Stimulated activated CD4-positive, alpha-beta T cell treated with anti-CD3 and anti-CD28 coated beads, Interleukin-15, amount 100 ng/mL, for 1 hour (primary cell): ENCODE results near the gene RPS21.
"Not testable (repeated sequence)": the region's sequence is repeated elsewhere in the genome, so short reads cannot be mapped to it uniquely, and the experiment has no call there.

Experiments used
- DNase-seq, 2 donors: peaks; one replicate each; pipeline ENCODE4 v3.0.0-alpha.2; 2020; ENCODE audit warnings: low read depth in 1 of 2, low spot score in 1 of 2

RPS21 gene

DNA sequence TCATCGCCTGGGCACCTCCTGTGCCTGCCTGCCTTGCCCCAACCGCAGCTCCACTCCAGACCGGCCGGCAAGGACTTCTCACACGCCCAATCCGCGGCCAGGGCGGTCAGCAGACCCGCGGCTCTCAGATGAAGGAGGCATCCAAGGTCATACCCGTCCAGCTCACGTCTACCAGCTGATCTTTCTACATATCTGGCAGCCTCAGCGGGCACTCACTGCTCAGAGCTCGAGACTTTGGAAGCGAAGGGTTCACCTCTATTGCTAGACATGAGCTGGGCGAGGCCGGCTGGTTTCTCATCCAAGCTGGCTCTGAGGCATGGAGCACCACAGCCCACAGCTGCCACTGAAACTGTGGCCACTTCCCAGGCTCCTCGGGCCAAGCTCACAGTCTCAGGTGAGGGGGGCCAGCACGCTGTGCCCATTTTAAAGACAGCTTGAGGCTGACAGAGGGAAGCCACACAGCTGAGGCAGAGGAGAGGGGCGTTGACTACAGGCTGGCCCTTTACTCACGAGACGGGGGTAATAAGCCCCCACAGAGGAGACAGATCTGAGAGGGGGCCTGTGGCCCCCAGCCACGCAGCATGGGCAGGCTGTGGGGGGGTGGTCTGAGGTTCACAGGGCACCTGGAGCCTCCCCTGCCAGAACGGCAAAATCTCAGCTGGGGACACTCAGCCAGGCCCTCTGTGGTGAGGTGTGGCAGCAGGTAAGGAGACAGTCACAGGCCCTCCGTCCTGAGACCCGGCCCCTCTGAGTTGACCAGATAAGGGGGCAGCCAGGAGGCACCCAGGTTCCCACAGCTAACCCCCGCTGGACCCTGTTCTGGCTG, 21.8 kb upstream of the RPS21 start:
- DNase-seq, result no peak

DNA sequence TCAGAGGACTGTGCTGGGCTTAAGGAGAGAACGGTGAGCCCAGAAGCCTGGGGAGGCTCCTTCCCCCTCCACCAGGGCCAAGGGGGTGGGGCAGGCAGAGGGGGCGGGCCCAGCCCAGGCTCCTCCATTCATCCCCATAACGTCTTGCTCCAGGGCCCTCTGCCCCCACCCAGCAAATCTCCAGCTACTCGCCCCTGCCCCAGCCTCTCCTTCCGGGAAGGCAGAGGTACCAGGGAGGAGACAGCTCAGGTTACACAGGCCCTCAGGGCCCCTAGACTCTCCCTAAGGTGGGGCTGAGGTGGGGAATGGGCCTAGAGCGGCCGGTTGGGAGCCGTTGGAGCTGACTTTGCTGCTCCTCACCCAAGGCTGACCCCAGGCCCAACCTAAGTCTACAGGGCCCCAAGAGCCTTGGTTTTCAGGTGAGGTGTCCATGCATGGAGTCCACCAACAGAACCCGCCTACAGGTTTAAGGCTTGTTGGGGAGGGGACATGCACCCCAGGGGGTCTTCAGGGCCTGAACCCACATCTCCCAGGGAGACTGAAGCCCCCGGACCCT, 21.0 kb upstream of the RPS21 start:
- no peak for DNase-seq

DNA sequence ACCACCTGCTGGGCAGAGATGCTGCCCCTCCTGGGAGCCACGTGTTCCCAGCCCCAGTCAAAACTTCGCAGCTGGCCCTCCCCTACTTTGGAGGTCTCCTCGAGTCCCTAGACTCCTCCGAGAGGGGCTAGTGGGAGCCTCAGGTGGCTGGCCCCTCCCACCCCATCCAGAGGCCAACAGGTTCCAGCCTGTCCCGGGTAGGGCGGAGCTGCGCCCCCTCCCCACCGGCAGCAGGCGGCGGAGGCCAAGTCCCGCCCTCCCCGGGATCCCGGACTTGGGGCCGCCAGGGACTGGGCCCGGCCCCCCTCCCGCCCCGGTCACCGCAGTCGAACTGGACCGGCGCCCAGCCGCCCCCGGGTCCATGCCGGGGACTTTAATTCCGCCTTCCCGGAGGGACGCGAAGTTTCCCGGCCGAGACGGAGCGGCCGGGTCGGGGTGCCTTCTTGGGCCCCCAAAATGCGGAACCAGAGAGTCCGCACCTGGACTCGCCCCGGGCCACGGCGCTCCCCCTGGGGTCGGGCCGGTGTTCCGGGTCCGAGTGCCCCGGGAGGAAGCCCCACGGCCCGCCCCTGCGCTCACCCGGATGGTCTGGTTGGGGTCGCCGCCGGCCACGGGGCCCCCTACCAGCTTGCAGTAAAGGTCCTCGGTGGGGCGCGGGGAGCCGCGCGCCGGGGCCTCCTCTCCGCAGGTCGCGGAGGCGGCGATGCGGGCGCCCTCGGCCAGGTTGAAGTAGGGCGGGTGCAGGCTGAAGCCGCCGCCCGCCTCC, 20.4 kb upstream of the RPS21 start:
- no peak for DNase-seq

DNA sequence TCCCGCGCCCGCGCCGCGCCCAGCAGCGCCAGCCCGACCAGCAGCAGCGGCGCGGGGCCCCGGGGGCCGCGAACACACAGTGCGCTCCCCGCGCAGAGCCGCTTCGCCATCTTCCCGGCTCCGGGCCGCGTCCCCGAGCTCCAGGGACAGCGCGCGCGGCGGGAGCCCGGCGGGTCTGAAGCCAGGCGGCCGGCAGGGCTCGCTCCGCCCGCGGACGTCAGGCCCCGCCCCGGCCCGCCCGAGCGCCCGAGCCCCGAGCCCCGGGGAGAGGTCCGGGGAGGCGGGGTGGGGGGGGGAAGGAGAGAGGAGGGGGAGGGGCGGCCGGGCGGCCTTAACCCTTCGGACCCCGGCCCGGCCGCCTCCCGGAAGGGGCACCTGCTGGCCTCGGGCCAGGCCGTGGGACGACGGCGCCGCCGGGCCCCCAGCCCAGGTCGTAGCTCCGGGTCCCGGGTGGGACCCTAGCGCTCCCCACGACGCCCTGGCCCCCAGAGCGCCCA, 19.7 kb upstream of the RPS21 start, which contains the start of gene LAMA5:
LAMA5 (minus strand) TSS at position 177 of the 497 bp plus-strand sequence; CDS start at position 110, 67 bp downstream.
- no peak for DNase-seq

DNA sequence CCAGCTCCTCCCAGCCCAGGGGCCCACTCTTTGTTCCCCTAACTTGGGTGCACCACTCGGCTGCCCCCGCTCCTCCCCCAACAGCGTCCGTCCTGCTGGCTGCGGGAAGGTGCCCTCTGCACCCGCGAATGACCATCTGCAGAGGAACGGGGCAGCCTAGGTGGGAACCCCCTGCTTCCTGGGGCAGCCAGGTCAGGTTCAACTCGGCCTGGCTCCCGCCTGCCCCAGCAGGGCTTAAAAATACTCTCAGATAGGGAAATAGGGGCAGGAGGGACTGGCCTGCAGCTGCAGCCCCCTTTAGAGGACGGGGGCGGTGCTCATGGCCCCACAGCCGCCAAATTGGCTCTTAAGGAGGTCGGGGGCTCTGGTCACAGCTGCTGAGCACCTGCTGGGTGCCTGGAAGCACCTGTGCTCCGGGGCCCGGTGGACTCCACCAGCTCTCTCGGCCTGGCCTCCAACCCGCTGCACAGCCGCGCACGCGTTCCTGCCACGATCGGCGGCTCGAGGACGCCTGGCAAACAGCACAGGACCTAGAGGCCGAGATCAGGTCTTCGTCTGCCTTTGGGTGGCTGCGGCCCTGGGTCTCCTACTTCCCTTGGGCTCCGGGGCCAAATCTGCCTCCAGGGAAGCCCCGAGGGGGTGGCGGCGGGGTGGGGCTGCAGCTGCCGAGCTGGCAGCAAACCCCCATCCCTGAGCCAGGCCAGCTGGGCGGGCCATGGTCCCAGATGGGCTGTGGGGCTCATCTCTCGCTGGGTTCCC, 19.1 kb upstream of the RPS21 start:
- DNase-seq, result no peak

GRCh38 chr20:62368392-62368975, 18.4 kb upstream of the RPS21 start:
- no peak for DNase-seq

- no peak for DNase-seq
These were observed 17.7 kb upstream of the RPS21 start for GRCh38 chr20:62368976-62369814.

- no peak for DNase-seq
These were observed 17.1 kb upstream of the RPS21 start for GRCh38 chr20:62369815-62370114.

DNA sequence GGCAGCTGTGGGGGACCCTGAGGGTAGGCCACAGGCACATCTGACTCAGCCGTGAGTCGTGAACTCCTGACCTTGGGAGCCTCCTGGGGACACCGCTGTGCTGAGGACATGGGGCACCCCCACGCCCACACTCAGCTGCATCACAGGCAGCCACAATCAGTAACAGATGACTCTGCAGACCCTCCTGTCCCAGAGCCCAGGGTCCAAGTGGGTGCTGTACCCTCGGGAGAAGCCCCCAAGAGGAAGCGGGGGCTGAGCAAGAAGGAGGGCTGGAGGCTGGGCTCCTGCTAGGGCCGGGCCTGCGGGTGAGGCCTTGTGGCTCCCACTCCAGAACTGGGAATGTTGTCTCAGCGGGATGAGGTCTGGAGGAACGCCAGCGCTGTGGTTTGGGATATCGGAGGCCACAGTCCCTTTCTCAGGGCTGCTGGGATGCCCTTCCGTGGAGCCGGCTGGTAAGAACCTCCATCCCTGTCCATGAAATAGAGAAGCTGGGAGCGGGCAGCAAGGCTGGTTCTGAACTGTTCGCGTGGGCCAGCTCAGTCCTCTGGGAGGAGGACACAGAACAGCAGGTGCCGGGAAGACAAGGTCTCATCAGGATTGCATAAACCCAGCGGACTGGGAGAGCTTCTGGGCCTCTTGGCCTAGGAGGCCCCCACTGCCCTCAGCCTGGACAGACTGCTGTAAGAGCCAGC, 16.6 kb upstream of the RPS21 start:
- DNase-seq, result no peak

- no peak for DNase-seq
These were observed 15.9 kb upstream of the RPS21 start for GRCh38 chr20:62370807-62371587.

DNA sequence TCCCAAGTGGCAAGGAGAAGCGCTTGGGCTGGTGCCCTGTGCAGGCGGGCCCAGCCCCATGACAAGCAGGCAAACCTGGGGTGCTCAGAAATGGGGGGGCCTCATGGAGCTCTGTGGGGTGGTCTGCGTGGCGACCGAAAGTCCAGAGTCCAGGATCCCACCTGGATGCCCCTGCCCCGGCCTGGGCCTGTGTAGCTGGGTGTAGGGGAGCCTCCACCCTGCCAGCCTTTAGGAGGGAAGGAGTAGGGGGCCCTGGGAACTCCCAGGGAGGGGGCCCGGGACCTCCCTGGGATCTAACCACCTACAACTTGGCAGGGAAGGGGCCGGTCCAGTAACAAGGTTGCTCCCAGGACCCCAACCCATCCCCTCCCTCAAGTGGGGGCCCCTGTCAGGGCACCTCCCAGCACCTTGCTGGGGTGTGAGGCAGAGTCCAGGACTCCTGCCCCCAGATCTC, 15.3 kb upstream of the RPS21 start:
- no peak for DNase-seq

DNA sequence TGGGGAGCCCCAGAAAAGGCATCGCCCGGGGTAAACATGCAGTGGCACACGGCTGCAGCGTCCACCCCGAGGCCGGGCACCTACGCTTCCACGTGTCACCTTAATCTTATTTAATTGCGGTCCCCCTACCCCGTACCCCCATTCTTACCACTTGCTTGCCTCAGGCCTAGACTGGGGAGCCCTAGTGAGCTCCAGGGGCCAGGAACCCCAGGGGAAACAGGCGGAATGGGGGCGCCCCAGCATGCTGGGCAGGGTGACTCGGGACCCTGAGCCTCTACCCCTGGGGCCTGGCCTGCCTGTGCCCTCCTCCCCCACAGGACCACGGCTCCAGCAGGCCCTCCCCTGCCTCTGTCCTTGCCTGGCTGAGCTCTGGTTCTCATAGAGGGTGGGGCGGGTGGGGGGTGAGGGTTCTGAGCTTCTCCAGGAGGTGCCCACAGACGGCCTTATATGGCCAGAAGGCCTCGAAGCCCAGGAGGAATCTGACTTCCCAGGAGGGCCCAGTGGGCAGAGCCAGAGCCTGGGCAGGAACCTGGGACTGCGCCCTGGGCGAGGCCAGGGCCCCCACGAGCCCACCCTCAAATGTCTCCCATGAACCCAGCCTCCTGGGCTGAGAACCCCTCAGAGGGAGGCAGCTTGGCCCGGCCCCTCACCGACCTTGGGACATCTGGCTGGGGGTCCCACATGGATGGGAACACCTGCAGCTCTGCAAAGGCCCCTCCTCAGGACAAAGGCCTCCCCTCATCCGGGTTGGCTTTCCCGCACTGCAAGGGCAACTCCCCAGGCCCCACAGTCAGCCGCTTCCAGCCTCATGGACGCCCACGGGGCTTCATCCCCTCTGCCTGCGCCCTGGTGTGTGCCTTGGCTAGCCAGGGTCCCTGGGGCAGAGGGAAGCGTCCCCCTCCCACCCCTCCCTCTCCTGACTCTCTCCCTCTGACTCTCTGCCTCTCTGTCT, 14.6 kb upstream of the RPS21 start:
- no peak for DNase-seq

DNA sequence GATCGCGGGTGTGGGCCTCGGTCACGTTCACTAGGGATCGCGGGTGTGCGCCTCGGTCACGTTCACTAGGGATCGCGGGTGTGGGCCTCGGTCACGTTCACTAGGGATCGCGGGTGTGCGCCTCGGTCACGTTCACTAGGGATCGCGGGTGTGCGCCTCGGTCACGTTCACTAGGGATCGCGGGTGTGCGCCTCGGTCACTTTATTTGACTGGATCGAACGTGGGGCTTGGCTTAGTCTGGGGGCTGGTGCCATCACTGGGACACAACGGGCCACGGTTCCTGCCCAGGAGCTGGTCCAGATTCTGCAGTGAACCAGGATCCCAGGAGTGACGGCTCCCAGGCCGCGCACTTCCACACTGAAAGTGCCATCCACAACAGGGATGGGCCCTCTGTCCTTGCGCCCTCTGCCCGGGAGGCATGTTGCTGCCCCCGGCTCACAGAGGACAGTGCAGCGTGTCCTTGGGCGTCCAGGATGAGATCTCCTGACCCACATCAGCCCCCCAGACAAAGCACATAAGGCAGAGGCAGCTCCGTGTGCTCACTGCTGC, 13.2 kb upstream of the RPS21 start:
- DNase-seq, result not testable (repeated sequence)

DNA sequence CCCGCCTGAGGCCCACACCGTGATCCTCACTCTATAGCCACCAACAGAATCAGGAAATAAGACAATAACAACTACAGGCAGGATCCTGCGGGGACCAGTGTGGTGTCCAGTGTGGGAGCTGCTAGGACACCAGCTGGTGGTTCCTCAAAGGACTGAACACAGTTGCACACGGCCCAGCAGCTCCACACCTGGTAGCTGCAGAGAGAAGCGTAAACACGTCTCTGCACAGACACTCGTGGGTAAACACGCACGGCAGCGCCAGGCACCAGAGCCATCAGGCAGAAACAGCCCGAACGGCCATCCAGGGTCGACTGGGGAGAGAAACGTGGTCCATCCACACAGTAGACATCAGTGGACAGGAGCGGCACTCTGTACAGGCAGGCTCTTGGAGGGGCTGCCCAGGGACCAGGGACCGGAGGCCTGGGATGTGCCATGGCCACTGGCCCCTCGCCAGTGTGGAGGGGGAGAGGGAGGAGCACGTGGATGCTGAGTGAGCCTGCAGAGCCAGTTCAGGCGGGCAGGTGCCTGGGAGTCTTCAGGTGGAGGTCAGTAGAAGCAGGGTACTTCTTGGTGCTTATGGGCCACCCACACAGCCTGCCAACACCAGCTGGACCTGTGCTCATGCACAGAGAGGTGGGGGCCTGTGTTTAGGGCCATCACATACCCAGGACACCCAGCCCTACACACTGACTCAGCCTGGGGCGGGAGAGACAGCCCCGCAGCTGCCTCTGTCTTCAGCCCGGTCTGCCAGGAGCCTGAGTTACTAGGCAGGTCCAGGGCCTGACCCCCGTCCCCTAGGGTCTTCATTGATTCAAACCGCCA, 12.4 kb upstream of the RPS21 start:
- no peak for DNase-seq

DNA sequence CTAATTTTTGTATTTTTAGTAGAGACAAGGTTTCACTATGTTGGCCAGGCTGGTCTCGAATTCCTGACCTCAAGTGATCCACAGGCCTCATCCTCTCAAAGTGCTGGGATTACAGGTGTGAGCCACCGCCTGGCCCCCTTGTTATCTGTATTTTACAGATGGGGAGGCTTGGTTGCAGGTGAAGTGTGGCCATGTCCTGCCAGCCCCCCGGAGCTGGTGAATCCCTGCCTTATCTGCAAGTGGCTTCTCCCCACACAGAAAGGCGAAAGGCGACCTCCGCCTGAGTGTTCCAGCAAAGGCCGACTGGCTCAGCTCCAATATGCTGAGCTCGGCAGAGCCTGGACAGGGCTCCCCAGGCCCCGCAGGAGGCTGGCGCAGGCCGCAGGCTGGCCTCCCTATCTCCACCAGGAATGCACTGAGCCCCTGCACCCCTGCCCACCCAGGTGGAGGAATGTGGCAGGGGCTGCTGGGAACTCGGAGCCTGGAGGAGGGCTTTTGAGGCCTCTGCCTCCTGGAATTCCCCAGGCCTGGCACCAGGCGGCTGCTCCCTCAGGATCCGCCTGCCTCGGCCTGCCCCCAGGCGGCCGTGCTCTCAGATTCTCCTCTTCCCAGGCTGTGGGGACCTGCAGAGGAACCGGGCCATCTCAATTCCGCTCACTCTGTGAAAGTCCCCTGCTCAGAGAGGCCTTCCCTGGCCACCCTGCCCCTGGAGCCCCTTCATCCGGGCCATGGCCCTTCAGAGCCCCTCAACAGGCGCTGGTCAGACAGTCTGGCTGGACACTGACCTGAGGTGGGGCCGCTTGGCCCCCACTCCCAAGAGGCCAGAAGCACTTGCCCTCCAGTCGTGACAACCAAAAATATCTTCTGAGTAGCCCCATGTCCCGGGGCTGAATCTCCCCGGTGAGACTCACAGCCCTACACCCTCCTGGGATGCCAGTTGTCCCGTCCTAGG, 10.5 kb upstream of the RPS21 start:
- DNase-seq, result no peak
